ENCODE data around the gene SLC22A25. TPM values are rescaled to one million over a fixed set of nuclear protein-coding genes. Genes with fewer than 3 reads are reported as not detected.

Gene SLC22A25
- total and polyA plus RNA-seq, 9 of the 15 experiments (the other 6 are each of a cell fraction or from before 2014, with no cell fraction given) = not detected

- TF ChIP-seq TFAM (CRISPR knock-in tag; conservative IDR thresholded peaks at IDR 0.05) = no peak
These were observed 33.3 kb downstream of the SLC22A25 start (continued) for GRCh38 chr11:63210111-63210510.

Other genes starting within 250 kb of the SLC22A25 start
- gene SLC22A8, start 227.8 kb downstream of the SLC22A25 start, total RNA-seq (2014; rRNA removed) = not detected in 2 replicates
- not detected in 2 replicates for gene SLC22A8, start 227.8 kb downstream of the SLC22A25 start, total RNA-seq (2014; rRNA removed; fragmentation: Illumina TruSeq; extraction: Trizol)
- gene SLC22A8, start 227.8 kb downstream of the SLC22A25 start, total RNA-seq (2015; rRNA removed; fragmentation: Illumina TruSeq; extraction: Trizol) = not detected in 2 replicates
- gene SLC22A8, start 227.8 kb downstream of the SLC22A25 start, total RNA-seq (2021) = not detected in 2 replicates
- not detected in 2 replicates for gene SLC22A8, start 227.8 kb downstream of the SLC22A25 start, polyA plus RNA-seq (2011; rRNA removed)
- not detected in 2 replicates for gene SLC22A8, start 227.8 kb downstream of the SLC22A25 start, polyA plus RNA-seq (2014; fragmentation: Illumina TruSeq; extraction: Trizol)
- not detected for gene SLC22A8, start 227.8 kb downstream of the SLC22A25 start, polyA plus RNA-seq (2014; fragmentation: Nextera tagmentation; extraction: Ambion mirVana)
- not detected in 2 replicates for gene SLC22A8, start 227.8 kb downstream of the SLC22A25 start, polyA plus RNA-seq (2014; rRNA removed)
- not detected in 2 replicates for gene SLC22A24, start 99.4 kb downstream of the SLC22A25 start, total RNA-seq (2014; rRNA removed)
- not detected in 2 replicates for gene SLC22A24, start 99.4 kb downstream of the SLC22A25 start, total RNA-seq (2014; rRNA removed; fragmentation: Illumina TruSeq; extraction: Trizol)
- gene SLC22A24, start 99.4 kb downstream of the SLC22A25 start, total RNA-seq (2015; rRNA removed; fragmentation: Illumina TruSeq; extraction: Trizol) = not detected in 2 replicates
- gene SLC22A24, start 99.4 kb downstream of the SLC22A25 start, total RNA-seq (2021) = not detected in 2 replicates
- gene SLC22A24, start 99.4 kb downstream of the SLC22A25 start, polyA plus RNA-seq (2011; rRNA removed) = not detected in 2 replicates
- not detected in 2 replicates for gene SLC22A24, start 99.4 kb downstream of the SLC22A25 start, polyA plus RNA-seq (2014; fragmentation: Illumina TruSeq; extraction: Trizol)
- not detected for gene SLC22A24, start 99.4 kb downstream of the SLC22A25 start, polyA plus RNA-seq (2014; fragmentation: Nextera tagmentation; extraction: Ambion mirVana)
- gene SLC22A24, start 99.4 kb downstream of the SLC22A25 start, polyA plus RNA-seq (2014; rRNA removed) = not detected in 2 replicates
- not detected in 2 replicates for gene SLC22A9, start 126.2 kb upstream of the SLC22A25 start, total RNA-seq (2014; rRNA removed)
- not detected in 2 replicates for gene SLC22A9, start 126.2 kb upstream of the SLC22A25 start, total RNA-seq (2014; rRNA removed; fragmentation: Illumina TruSeq; extraction: Trizol)
- not detected in 2 replicates for gene SLC22A9, start 126.2 kb upstream of the SLC22A25 start, total RNA-seq (2015; rRNA removed; fragmentation: Illumina TruSeq; extraction: Trizol)
- gene SLC22A9, start 126.2 kb upstream of the SLC22A25 start, total RNA-seq (2021) = not detected in 2 replicates
- not detected in 2 replicates for gene SLC22A9, start 126.2 kb upstream of the SLC22A25 start, polyA plus RNA-seq (2011; rRNA removed)
- not detected in 2 replicates for gene SLC22A9, start 126.2 kb upstream of the SLC22A25 start, polyA plus RNA-seq (2014; fragmentation: Illumina TruSeq; extraction: Trizol)
- gene SLC22A9, start 126.2 kb upstream of the SLC22A25 start, polyA plus RNA-seq (2014; fragmentation: Nextera tagmentation; extraction: Ambion mirVana) = not detected
- not detected in 2 replicates for gene SLC22A9, start 126.2 kb upstream of the SLC22A25 start, polyA plus RNA-seq (2014; rRNA removed)
- gene PLAAT5, start 247.6 kb upstream of the SLC22A25 start, total RNA-seq (2014; rRNA removed) = not detected in 2 replicates
- not detected in 2 replicates for gene PLAAT5, start 247.6 kb upstream of the SLC22A25 start, total RNA-seq (2014; rRNA removed; fragmentation: Illumina TruSeq; extraction: Trizol)
- gene PLAAT5, start 247.6 kb upstream of the SLC22A25 start, total RNA-seq (2015; rRNA removed; fragmentation: Illumina TruSeq; extraction: Trizol) = not detected in 2 replicates
- not detected in 2 replicates for gene PLAAT5, start 247.6 kb upstream of the SLC22A25 start, total RNA-seq (2021)
- gene PLAAT5, start 247.6 kb upstream of the SLC22A25 start, polyA plus RNA-seq (2011; rRNA removed) = not detected in 2 replicates
- gene PLAAT5, start 247.6 kb upstream of the SLC22A25 start, polyA plus RNA-seq (2014; fragmentation: Illumina TruSeq; extraction: Trizol) = not detected in 2 replicates
- gene PLAAT5, start 247.6 kb upstream of the SLC22A25 start, polyA plus RNA-seq (2014; fragmentation: Nextera tagmentation; extraction: Ambion mirVana) = not detected
- not detected in 2 replicates for gene PLAAT5, start 247.6 kb upstream of the SLC22A25 start, polyA plus RNA-seq (2014; rRNA removed)

All from K562 (cell line).